Lower lobe of right lung (tissue), 2 donors: Measurements from ENCODE around the gene LAGE3. TPM values are rescaled to one million over a fixed set of nuclear protein-coding genes. Genes with fewer than 3 reads are reported as not detected.

Source experiments
- ATAC-seq, 2 donors: fragments of 200-7000 bp; cut with Tn5 transposase; one replicate each; pipeline ENCODE4 v1.9.1; 2020 to 2022; ENCODE audit warnings: mild to moderate bottlenecking in 2 of 2, moderate library complexity in 2 of 2
- DNase-seq: peaks from one replicate; pipeline ENCODE4 v3.0.0-alpha.2; 2020
- H3K27ac ChIP-seq: fragments of 200-600 bp; one replicate; pipeline ENCODE4 v1.8.0; 2022
- H3K27me3 ChIP-seq: fragments of 200-600 bp; one replicate; pipeline ENCODE4 v1.8.0; 2022; ENCODE audit warnings: low read depth
- H3K36me3 ChIP-seq: fragments of 200-600 bp; one replicate; pipeline ENCODE4 v1.8.0; 2022; ENCODE audit warnings: mild to moderate bottlenecking
- H3K4me1 ChIP-seq: fragments of 200-600 bp; one replicate; pipeline ENCODE4 v1.8.0; 2022
- H3K4me3 ChIP-seq: fragments of 200-600 bp; one replicate; pipeline ENCODE4 v1.8.0; 2022; ENCODE audit warnings: mild to moderate bottlenecking
- H3K9me3 ChIP-seq: fragments of 200-600 bp; one replicate; pipeline ENCODE4 v1.8.0; 2022
- intact Hi-C: fragments of 100-400 bp; cut with DNase I; formaldehyde crosslinking; loops from one replicate; pipeline ENCODE4 v1.11.0; 2022
- total RNA-seq: library from RNA; stranded (reverse); fragmentation: NEBNext Ultra II Directional; extraction: Animal tissue kit (Norgen Biotek cat#: 25700); gene quantifications from one replicate; pipeline ENCODE4 v1.2.1, GENCODE V29; 2021
- TF ChIP-seq, protein P1 (sequence below): fragments of 200-600 bp; IDR thresholded peaks from one replicate; pipeline ENCODE4 v1.8.0; 2022; ENCODE audit warnings: antibody characterized with exemption, mild to moderate bottlenecking
- donor health status: DM: no; HTN: yes; CAD: no; lungs with severe emphysema.

LAGE3 gene
- total RNA-seq, 1 donor from 2014 or later = 20.4 TPM

DNA sequence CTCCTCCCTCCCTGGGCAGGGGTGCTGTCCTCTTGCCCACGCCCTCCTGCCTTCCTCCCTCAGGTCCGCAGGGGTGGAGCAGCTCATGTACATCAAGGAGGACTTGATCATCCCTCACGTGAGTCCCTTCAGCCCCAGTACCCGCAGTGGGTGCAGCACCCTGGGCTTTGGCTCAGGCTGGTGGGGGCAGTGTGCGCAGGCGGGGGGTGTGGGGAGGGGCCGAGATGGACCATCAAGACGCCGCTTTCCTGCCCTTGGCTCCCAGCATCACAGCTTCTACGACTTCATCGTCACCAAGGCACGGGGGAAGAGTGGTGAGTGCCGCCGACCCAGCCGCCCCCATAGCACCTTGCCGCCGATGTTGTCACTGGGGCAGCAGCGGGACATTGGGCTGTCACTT is 29.5 kb downstream of the LAGE3 start:
- ATAC-seq (no peak), DNase-seq (no peak)
- peaks cover 36% of the 10 kb centered on the region for H3K36me3 ChIP-seq
- intact Hi-C loops = no loop called here
- H3K27ac ChIP-seq = no peak overlapping the region
- H3K4me1 ChIP-seq = peaks cover 13% of the 10 kb centered on the region
- H3K27me3 ChIP-seq = no peaks in the 10 kb centered on the region
- TF ChIP-seq, protein P1, sequence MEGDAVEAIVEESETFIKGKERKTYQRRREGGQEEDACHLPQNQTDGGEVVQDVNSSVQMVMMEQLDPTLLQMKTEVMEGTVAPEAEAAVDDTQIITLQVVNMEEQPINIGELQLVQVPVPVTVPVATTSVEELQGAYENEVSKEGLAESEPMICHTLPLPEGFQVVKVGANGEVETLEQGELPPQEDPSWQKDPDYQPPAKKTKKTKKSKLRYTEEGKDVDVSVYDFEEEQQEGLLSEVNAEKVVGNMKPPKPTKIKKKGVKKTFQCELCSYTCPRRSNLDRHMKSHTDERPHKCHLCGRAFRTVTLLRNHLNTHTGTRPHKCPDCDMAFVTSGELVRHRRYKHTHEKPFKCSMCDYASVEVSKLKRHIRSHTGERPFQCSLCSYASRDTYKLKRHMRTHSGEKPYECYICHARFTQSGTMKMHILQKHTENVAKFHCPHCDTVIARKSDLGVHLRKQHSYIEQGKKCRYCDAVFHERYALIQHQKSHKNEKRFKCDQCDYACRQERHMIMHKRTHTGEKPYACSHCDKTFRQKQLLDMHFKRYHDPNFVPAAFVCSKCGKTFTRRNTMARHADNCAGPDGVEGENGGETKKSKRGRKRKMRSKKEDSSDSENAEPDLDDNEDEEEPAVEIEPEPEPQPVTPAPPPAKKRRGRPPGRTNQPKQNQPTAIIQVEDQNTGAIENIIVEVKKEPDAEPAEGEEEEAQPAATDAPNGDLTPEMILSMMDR = no peak
- no peaks in the 10 kb centered on the region for H3K9me3 ChIP-seq
- no peak overlapping the region for H3K4me3 ChIP-seq

DNA sequence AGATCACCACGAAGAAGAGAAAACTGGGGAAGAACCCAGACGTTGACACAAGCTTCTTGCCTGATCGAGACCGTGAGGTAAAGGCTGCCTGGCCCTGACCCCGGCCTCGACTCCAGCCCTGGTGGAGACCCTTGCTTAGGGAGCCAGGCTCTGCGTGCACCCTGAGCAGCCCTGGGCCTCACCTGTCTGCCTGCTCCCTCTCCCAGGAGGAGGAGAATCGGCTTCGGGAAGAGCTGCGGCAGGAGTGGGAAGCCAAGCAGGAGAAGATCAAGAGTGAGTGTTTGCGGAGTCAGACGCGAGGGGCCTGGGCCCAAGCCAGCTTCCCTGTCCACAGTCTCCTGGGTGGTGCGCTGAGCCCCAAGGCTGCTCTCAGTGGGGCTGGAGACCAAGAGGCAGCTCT is 30.6 kb downstream of the LAGE3 start:
- Histone ChIP-seq H3K36me3 (peaks cover 36% of the 10 kb centered on the region), H3K27me3 (no peaks in the 10 kb centered on the region), H3K4me1 (peaks cover 13% of the 10 kb centered on the region), H3K4me3 (no peak overlapping the region), H3K9me3 (no peaks in the 10 kb centered on the region), H3K27ac (no peak overlapping the region)
- TF ChIP-seq, protein P1 = no peak
- intact Hi-C loops = no loop called here
- DNase-seq (no peak), ATAC-seq (no peak)

DNA sequence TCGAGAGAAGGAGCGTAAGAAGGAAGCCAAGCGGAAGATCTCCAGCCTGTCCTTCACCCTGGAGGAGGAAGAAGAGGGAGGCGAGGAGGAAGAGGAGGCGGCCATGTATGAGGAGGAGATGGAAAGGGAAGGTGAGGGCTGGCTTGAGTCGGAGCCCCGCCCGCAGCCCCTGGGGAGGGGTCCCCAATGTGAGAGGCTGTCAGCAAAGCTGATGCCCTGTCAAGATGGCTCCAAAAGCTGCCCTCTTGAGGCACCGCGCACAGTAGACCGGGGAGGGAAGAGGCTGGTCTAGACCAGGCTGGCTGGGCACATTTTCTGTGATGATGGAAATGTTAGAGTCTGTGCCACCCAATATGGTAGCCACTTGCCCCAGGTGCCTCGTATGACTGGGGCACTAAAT is 32.7 kb downstream of the LAGE3 start:
- DNase-seq (no peak), ATAC-seq (no peak)
- Histone ChIP-seq H3K9me3 (no peaks in the 10 kb centered on the region), H3K27ac (no peak overlapping the region), H3K4me1 (peaks cover 13% of the 10 kb centered on the region), H3K36me3 (peaks cover 48% of the 10 kb centered on the region), H3K27me3 (no peaks in the 10 kb centered on the region), H3K4me3 (no peak overlapping the region)
- TF ChIP-seq, protein P1 = no peak
- intact Hi-C loops = no loop called here

DNA sequence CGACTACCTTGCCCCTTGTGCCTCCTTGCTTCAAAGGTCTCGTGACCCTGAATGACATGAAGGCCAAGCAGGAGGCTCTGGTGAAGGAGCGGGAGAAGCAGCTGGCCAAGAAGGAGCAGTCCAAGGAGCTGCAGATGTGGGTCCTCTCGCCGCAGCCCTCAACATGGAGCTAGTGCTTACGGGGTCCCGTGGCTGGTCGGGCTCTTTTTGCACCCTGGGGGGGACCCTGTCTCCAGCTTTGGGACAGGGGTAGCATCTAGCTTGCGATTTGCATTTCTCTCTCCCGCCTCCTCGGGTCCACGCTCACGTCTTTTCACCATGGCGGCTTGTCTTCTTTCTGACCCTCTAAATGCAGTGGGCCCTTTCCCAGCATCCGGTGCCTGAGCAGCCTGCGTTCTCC is 33.3 kb downstream of the LAGE3 start:
- Histone ChIP-seq H3K9me3 (no peaks in the 10 kb centered on the region), H3K27ac (no peak overlapping the region), H3K36me3 (peaks cover 49% of the 10 kb centered on the region), H3K4me1 (peaks cover 13% of the 10 kb centered on the region), H3K27me3 (no peaks in the 10 kb centered on the region), H3K4me3 (no peak overlapping the region)
- intact Hi-C loops = no loop called here
- ATAC-seq = no peak
- TF ChIP-seq, protein P1 = no peak
- DNase-seq = no peak

DNA sequence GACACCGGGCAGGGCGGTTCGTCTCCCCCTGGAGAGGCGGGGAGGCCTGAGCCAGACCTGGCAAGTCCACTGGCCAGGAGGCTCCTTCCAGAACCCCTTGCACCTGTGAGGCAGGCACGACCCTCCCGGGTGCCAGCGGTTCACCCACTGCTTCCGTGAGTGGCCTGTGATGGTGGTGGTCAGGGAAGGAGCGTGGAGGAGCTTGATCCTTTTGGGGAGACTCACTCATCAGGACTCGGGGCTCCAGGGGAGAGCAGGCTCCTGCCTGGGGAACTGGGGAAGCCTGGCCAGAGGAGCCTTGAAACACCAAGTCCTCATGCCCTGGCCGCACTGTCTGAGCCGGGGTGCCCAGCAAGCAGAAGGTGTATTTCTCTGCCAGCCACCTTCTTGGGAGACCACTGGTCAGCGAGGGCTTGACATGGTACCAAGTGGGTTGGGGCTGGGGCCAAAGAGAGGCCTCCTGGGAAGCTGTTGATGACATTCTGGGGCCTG is 34.3 kb downstream of the LAGE3 start:
- TF ChIP-seq, protein P1 = no peak
- Histone ChIP-seq H3K27ac (peak overlapping the region; percentile 76), H3K9me3 (no peaks in the 10 kb centered on the region), H3K27me3 (no peaks in the 10 kb centered on the region), H3K4me3 (peak overlapping the region; percentile 67), H3K4me1 (peaks cover 13% of the 10 kb centered on the region), H3K36me3 (peaks cover 49% of the 10 kb centered on the region)
- DNase-seq (no peak), ATAC-seq (no peak)
- intact Hi-C loops = no loop called here
